Muscle layer of colon (tissue), 2 donors: ENCODE data around the gene UNC5A.

Source experiments
- H3K27ac ChIP-seq: one replicate; pipeline ENCODE4 v1.7.0; 2013; ENCODE audit warnings: low read depth, mild to moderate bottlenecking, low read length, moderate library complexity
- H3K27me3 ChIP-seq, 2 donors: one replicate each; pipeline ENCODE4 v1.7.0; 2013; ENCODE audit warnings: low read length in 2 of 2, mild to moderate bottlenecking in 2 of 2; ENCODE audit not compliant: insufficient read depth in 2 of 2, control insufficient read depth in 1 of 2
- H3K36me3 ChIP-seq: one replicate; pipeline ENCODE4 v1.7.0; 2013; ENCODE audit warnings: mild to moderate bottlenecking, low read length; ENCODE audit not compliant: insufficient read depth
- H3K4me1 ChIP-seq: one replicate; pipeline ENCODE4 v1.7.0; 2013; ENCODE audit warnings: mild to moderate bottlenecking, low read length; ENCODE audit not compliant: insufficient read depth
- H3K4me3 ChIP-seq, 2 donors: one replicate each; pipeline ENCODE4 v1.7.0; 2013; ENCODE audit warnings: low read length in 2 of 2, low read depth in 1 of 2, mild to moderate bottlenecking in 1 of 2, moderate library complexity in 1 of 2
- H3K9ac ChIP-seq: one replicate; pipeline ENCODE4 v1.7.0; 2013; ENCODE audit warnings: low read length
- H3K9me3 ChIP-seq: one replicate; pipeline ENCODE4 v1.7.0; 2013; ENCODE audit warnings: mild to moderate bottlenecking, low read length
- donor health status: abdominal sarcoma.
- donor health status: Adenocarcinoma of cecum.

UNC5A gene

GRCh38 chr5:176901260-176902101 lies 91.1 kb downstream of the UNC5A start:
- H3K27ac ChIP-seq, result no peak overlapping the region
- H3K36me3 ChIP-seq, result peaks cover 33% of the 10 kb centered on the region
- H3K9ac ChIP-seq, result no peak overlapping the region
- no peaks in the 10 kb centered on the region for H3K27me3 ChIP-seq
- H3K4me3 ChIP-seq, result no peak overlapping the region
- H3K9me3 ChIP-seq, result no peaks in the 10 kb centered on the region
- H3K4me1 ChIP-seq, result no peaks in the 10 kb centered on the region

- Histone ChIP-seq H3K27ac (no peak overlapping the region), H3K9ac (no peak overlapping the region), H3K9me3 (no peaks in the 10 kb centered on the region), H3K4me1 (no peaks in the 10 kb centered on the region), H3K4me3 (no peak overlapping the region), H3K27me3 (no peaks in the 10 kb centered on the region), H3K36me3 (peaks cover 41% of the 10 kb centered on the region)
Measured at GRCh38 chr5:176902102-176902814, 91.9 kb downstream of the UNC5A start.

- peaks cover 45% of the 10 kb centered on the region for H3K36me3 ChIP-seq
- H3K4me1 ChIP-seq, result no peaks in the 10 kb centered on the region
Measured at GRCh38 chr5:176902911-176903664, 92.7 kb downstream of the UNC5A start.

GRCh38 chr5:176904276-176904675 lies 93.9 kb downstream of the UNC5A start:
- H3K36me3 ChIP-seq, result peaks cover 56% of the 10 kb centered on the region
- no peak overlapping the region for H3K9ac ChIP-seq
- no peak overlapping the region for H3K27ac ChIP-seq
- H3K4me3 ChIP-seq, result no peak overlapping the region
- no peaks in the 10 kb centered on the region for H3K9me3 ChIP-seq
- no peaks in the 10 kb centered on the region for H3K4me1 ChIP-seq
- no peaks in the 10 kb centered on the region for H3K27me3 ChIP-seq

More at GRCh38 chr5:176902911-176903664, 92.7 kb downstream of the UNC5A start:
- Histone ChIP-seq H3K4me3 (no peak overlapping the region), H3K27me3 (no peaks in the 10 kb centered on the region), H3K27ac (no peak overlapping the region), H3K9me3 (no peaks in the 10 kb centered on the region), H3K9ac (no peak overlapping the region)

DNA sequence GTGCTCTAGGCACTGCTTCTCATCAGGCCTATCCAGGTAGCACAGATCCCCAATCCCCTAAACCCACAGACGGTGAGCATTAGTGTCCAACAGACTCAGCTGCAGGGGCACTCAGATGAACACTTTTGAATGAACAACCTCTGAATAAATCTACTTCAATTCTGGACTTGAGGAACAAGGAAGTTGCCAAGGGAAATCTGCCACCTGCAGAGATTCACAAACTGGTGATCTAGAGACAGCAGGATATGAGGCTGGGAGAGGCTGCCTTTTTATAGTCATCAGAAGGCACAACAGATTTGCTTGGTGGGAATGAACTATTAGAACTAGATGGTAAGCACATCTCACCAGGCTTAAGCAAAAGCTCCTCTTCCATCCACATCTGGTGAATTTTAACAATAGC lies 95.8 kb downstream of the UNC5A start:
- no peaks in the 10 kb centered on the region for H3K27me3 ChIP-seq
- H3K4me1 ChIP-seq, result no peaks in the 10 kb centered on the region
- peaks cover 63% of the 10 kb centered on the region for H3K36me3 ChIP-seq

GRCh38 chr5:176906796-176907195 lies 96.4 kb downstream of the UNC5A start:
- Histone ChIP-seq H3K4me1 (no peaks in the 10 kb centered on the region), H3K9me3 (no peaks in the 10 kb centered on the region), H3K27ac (no peak overlapping the region), H3K36me3 (peaks cover 63% of the 10 kb centered on the region), H3K4me3 (no peak overlapping the region), H3K9ac (no peak overlapping the region), H3K27me3 (no peaks in the 10 kb centered on the region)

More for the DNA sequence above, 95.8 kb downstream of the UNC5A start:
- H3K4me3 ChIP-seq, result no peak overlapping the region
- H3K9ac ChIP-seq, result no peak overlapping the region
- H3K27ac ChIP-seq, result no peak overlapping the region
- no peaks in the 10 kb centered on the region for H3K9me3 ChIP-seq

GRCh38 chr5:176908675-176909368 lies 98.5 kb downstream of the UNC5A start:
- peaks cover 54% of the 10 kb centered on the region for H3K36me3 ChIP-seq
- H3K4me3 ChIP-seq, result no peak overlapping the region
- no peaks in the 10 kb centered on the region for H3K4me1 ChIP-seq
- H3K27me3 ChIP-seq, result no peaks in the 10 kb centered on the region
- H3K9me3 ChIP-seq, result no peaks in the 10 kb centered on the region
- H3K27ac ChIP-seq, result no peak overlapping the region
- no peak overlapping the region for H3K9ac ChIP-seq

GRCh38 chr5:176912115-176912514 lies 101.8 kb downstream of the UNC5A start:
- H3K36me3 ChIP-seq, result peaks cover 24% of the 10 kb centered on the region

GRCh38 chr5:176915906-176916305 lies 105.5 kb downstream of the UNC5A start:
- no peaks in the 10 kb centered on the region for H3K4me1 ChIP-seq
- peaks cover 13% of the 10 kb centered on the region for H3K36me3 ChIP-seq
- no peak overlapping the region for H3K4me3 ChIP-seq
- H3K27me3 ChIP-seq, result no peaks in the 10 kb centered on the region
- no peaks in the 10 kb centered on the region for H3K9me3 ChIP-seq
- no peak overlapping the region for H3K27ac ChIP-seq
- H3K9ac ChIP-seq, result no peak overlapping the region

More at GRCh38 chr5:176912115-176912514, 101.8 kb downstream of the UNC5A start:
- Histone ChIP-seq H3K4me1 (no peaks in the 10 kb centered on the region), H3K9me3 (no peaks in the 10 kb centered on the region), H3K27me3 (no peaks in the 10 kb centered on the region), H3K27ac (no peak overlapping the region), H3K9ac (no peak overlapping the region), H3K4me3 (no peak overlapping the region)

DNA sequence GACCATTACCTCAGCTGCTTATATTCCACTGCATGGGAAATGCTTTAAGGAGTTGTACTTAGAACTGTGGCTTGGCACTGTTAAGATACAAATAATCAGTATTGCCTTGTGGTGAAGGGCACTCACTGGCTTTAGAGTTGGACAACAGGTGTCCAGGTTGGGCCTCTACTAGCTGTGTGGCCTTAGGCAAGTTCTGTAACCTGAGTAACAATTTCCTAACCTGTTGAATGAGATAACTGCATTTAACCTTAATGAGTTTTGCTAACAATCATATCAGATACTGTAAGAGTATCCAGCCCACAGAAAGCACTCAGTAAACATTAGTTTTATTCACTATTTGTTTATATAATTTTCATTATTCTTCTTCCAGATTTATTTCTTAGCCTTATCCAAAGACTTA lies 106.0 kb downstream of the UNC5A start:
- Histone ChIP-seq H3K4me3 (no peak overlapping the region), H3K4me1 (no peaks in the 10 kb centered on the region), H3K9me3 (no peaks in the 10 kb centered on the region), H3K9ac (no peak overlapping the region), H3K27me3 (no peaks in the 10 kb centered on the region), H3K36me3 (peaks cover 13% of the 10 kb centered on the region), H3K27ac (no peak overlapping the region)

DNA sequence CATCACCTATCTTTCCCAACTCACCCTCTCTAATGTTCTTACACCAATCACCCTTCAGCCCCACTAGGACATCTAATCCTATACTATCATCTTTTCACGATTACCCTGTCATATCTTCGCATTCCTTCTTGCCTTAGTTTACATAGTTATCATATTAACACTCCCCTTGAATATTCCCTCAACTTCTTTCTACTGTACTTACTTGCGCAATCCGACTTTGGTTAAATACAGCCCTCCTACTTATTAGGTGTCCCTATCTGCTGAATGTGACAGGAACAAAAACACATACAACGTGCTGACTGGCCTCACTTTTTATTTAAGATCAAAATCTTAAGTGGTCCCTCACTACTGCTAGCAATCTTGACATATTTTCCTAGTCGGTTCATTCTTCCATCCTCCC lies 108.3 kb downstream of the UNC5A start:
- H3K4me1 ChIP-seq, result no peaks in the 10 kb centered on the region
- no peaks in the 10 kb centered on the region for H3K27me3 ChIP-seq
- H3K4me3 ChIP-seq, result no peak overlapping the region
- H3K9me3 ChIP-seq, result no peaks in the 10 kb centered on the region
- H3K9ac ChIP-seq, result no peak overlapping the region
- no peak overlapping the region for H3K27ac ChIP-seq
- H3K36me3 ChIP-seq, result peaks cover 13% of the 10 kb centered on the region
